Breast epithelium (tissue), 3 donors: ENCODE data around the gene ATP7B.

Experiments used
- CTCF ChIP-seq, 3 donors: fragments of 450-650 bp; IDR thresholded peaks; one replicate each; pipeline ENCODE4 v1.5.1; 2016 to 2017; ENCODE audit warnings: antibody characterized with exemption in 3 of 3, mild to moderate bottlenecking in 3 of 3, moderate library complexity in 3 of 3
- POLR2A ChIP-seq: fragments of 450-650 bp; IDR thresholded peaks from one replicate; pipeline ENCODE4 v1.6.1; 2016; ENCODE audit warnings: antibody characterized with exemption, mild to moderate bottlenecking, moderate library complexity

GRCh38 chr13:51928231-51928630 lies 83.0 kb downstream of the ATP7B start:
- TF ChIP-seq POLR2A (no peak), CTCF (IDR thresholded peaks at IDR 0.05) (no peak)
